ENCODE measurements around the gene CPSF7. TPM values are rescaled to one million over a fixed set of nuclear protein-coding genes. Genes with fewer than 3 reads are reported as not detected.

CPSF7 gene
- total and polyA plus RNA-seq, 3 experiments from 2014 or later, result 32.9 to 140 (median 128) TPM

GRCh38 chr11:61414547-61414946 is 15.2 kb downstream of the CPSF7 start:
- no peak for DNase-seq
- Mint-ChIP-seq H3K27me3 (no peaks in the 10 kb centered on the region), H3K27ac (peak overlapping the region in 7 of 8 donors; percentile 26 to 90 (median 64)), H3K9me3 (no peaks in the 10 kb centered on the region), H3K36me3 (peaks cover 12 to 96% (median 23%) of the 10 kb centered on the region in 3 donors), H3K4me1 (peaks cover 19 to 30% (median 25%) of the 10 kb centered on the region in 3 donors), H3K4me3 (no peak overlapping the region)
- H3K36me3 ChIP-seq (ENCODE audit: insufficient read depth, low read length), result peaks cover 69% of the 10 kb centered on the region
- H3K4me3 ChIP-seq (ENCODE audit: low read length), result no peak overlapping the region
- no peaks in the 10 kb centered on the region for H3K9me3 ChIP-seq (ENCODE audit: low read length)
- ChIA-PET CTCF (interaction anchor here (1.2 kb wide), 1 partner anchor 21 kb away, joined by 4 read pairs; no protein-coding TSS in a partner anchor), POLR2A (no interaction called here)
- no peaks in the 10 kb centered on the region for H3K4me1 ChIP-seq (ENCODE audit: insufficient read depth, low read length)
- H3K27me3 ChIP-seq (ENCODE audit: insufficient read depth, low read length, poor library complexity, severe bottlenecking), result no peaks in the 10 kb centered on the region
- no peak overlapping the region for H3K27ac ChIP-seq (ENCODE audit: low read depth, low read length)

- Histone ChIP-seq H3K27me3 (ENCODE audit: insufficient read depth, low read length, poor library complexity, severe bottlenecking) (no peaks in the 10 kb centered on the region), H3K27ac (ENCODE audit: low read depth, low read length) (no peak overlapping the region), H3K9me3 (ENCODE audit: low read length) (no peaks in the 10 kb centered on the region), H3K4me1 (ENCODE audit: insufficient read depth, low read length) (no peaks in the 10 kb centered on the region), H3K4me3 (ENCODE audit: low read length) (no peak overlapping the region), H3K36me3 (ENCODE audit: insufficient read depth, low read length) (peaks cover 71% of the 10 kb centered on the region)
- Mint-ChIP-seq H3K27ac (peak overlapping the region in 4 of 8 donors; percentile 10 to 56 (median 35)), H3K4me3 (no peak overlapping the region), H3K36me3 (peaks cover 12 to 96% (median 23%) of the 10 kb centered on the region in 3 donors), H3K27me3 (no peaks in the 10 kb centered on the region), H3K4me1 (peaks cover 19 to 23% (median 19%) of the 10 kb centered on the region in 3 donors), H3K9me3 (no peaks in the 10 kb centered on the region)
- CTCF ChIA-PET, result interaction anchor here (1.2 kb wide), 1 partner anchor 22 kb away, joined by 4 read pairs; no protein-coding TSS in a partner anchor
- DNase-seq, result no peak
- POLR2A ChIA-PET, result no interaction called here
Observed at GRCh38 chr11:61413496-61413895, 16.3 kb downstream of the CPSF7 start.

GRCh38 chr11:61411589-61411988 is 18.2 kb downstream of the CPSF7 start:
- no peak overlapping the region for H3K4me3 ChIP-seq (ENCODE audit: low read length)
- H3K36me3 ChIP-seq (ENCODE audit: insufficient read depth, low read length), result peaks cover 78% of the 10 kb centered on the region
- Mint-ChIP-seq H3K27me3 (no peaks in the 10 kb centered on the region), H3K36me3 (peaks cover 12 to 94% (median 29%) of the 10 kb centered on the region in 3 donors), H3K27ac (peak overlapping the region in 3 of 8 donors; percentile 38 to 61 (median 42)), H3K4me1 (peaks cover 0 to 5% (median 4%) of the 10 kb centered on the region in 3 donors), H3K4me3 (no peak overlapping the region), H3K9me3 (no peaks in the 10 kb centered on the region)
- ChIA-PET POLR2A (no interaction called here), CTCF (no interaction called here)
- no peaks in the 10 kb centered on the region for H3K27me3 ChIP-seq (ENCODE audit: insufficient read depth, low read length, poor library complexity, severe bottlenecking)
- H3K9me3 ChIP-seq (ENCODE audit: low read length), result no peaks in the 10 kb centered on the region
- no peak for DNase-seq
- H3K27ac ChIP-seq (ENCODE audit: low read depth, low read length), result no peak overlapping the region
- H3K4me1 ChIP-seq (ENCODE audit: insufficient read depth, low read length), result no peaks in the 10 kb centered on the region

- Histone ChIP-seq H3K4me1 (ENCODE audit: insufficient read depth, low read length) (no peaks in the 10 kb centered on the region), H3K4me3 (ENCODE audit: low read length) (no peak overlapping the region), H3K27me3 (ENCODE audit: insufficient read depth, low read length, poor library complexity, severe bottlenecking) (no peaks in the 10 kb centered on the region), H3K27ac (ENCODE audit: low read depth, low read length) (no peak overlapping the region), H3K36me3 (ENCODE audit: insufficient read depth, low read length) (peaks cover 70% of the 10 kb centered on the region), H3K9me3 (ENCODE audit: low read length) (no peaks in the 10 kb centered on the region)
- peaks cover 0 to 2% of the 10 kb centered on the region in 2 donors for H3K27me3 Mint-ChIP-seq
- no peak for DNase-seq
- H3K4me3 Mint-ChIP-seq, result no peak overlapping the region
- peaks cover 0 to 1% (median 0%) of the 10 kb centered on the region in 3 donors for H3K4me1 Mint-ChIP-seq
- H3K27ac Mint-ChIP-seq, result peak overlapping the region in 3 of 8 donors; percentile 12 to 57 (median 42)
- ChIA-PET POLR2A (interaction anchor here (0.6 kb wide), 1 partner anchor 78 kb away, joined by 5 read pairs; no protein-coding TSS in a partner anchor), CTCF (interaction anchor here (1.3 kb wide), 1 partner anchor 28 kb away, joined by 4 read pairs; no protein-coding TSS in a partner anchor)
- peaks cover 3 to 95% (median 20%) of the 10 kb centered on the region in 3 donors for H3K36me3 Mint-ChIP-seq
- H3K9me3 Mint-ChIP-seq, result no peaks in the 10 kb centered on the region
Observed at GRCh38 chr11:61406991-61407728, 22.6 kb downstream of the CPSF7 start.

GRCh38 chr11:61406067-61406466 is 23.7 kb downstream of the CPSF7 start:
- Mint-ChIP-seq H3K9me3 (no peaks in the 10 kb centered on the region), H3K4me3 (no peak overlapping the region), H3K4me1 (peaks cover 0 to 1% (median 0%) of the 10 kb centered on the region in 3 donors), H3K27me3 (peaks cover 0 to 2% of the 10 kb centered on the region in 2 donors), H3K27ac (peak overlapping the region in 1 of 8 donors; percentile 36), H3K36me3 (peaks cover 3 to 87% (median 14%) of the 10 kb centered on the region in 3 donors)
- ChIA-PET CTCF (interaction anchor here (1.2 kb wide), 1 partner anchor 21 kb away, joined by 4 read pairs; no protein-coding TSS in a partner anchor), POLR2A (no interaction called here)
- Histone ChIP-seq H3K36me3 (ENCODE audit: insufficient read depth, low read length) (peaks cover 62% of the 10 kb centered on the region), H3K27me3 (ENCODE audit: insufficient read depth, low read length, poor library complexity, severe bottlenecking) (no peaks in the 10 kb centered on the region), H3K9me3 (ENCODE audit: low read length) (no peaks in the 10 kb centered on the region), H3K4me3 (ENCODE audit: low read length) (no peak overlapping the region), H3K27ac (ENCODE audit: low read depth, low read length) (no peak overlapping the region), H3K4me1 (ENCODE audit: insufficient read depth, low read length) (no peaks in the 10 kb centered on the region)
- no peak for DNase-seq

DNA sequence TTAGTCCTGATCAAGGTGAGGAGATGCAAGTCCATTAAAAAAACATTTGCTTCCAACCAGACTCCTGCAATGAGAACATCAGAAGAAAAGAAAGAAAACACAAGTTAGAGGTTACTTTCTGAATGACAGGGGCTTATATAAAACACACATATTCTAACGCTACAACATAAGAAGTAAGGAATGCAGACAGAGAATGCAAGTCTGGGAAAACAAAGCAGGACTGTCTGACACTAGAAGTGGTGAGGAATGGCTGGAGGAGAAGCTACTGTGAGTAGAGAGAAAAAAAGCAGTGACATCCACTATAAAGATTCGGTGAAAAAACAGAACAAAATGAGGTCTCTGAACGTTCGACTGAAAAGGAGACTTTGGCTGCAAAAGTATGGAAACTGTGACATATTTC is 25.1 kb downstream of the CPSF7 start:
- POLR2A ChIA-PET, result no interaction called here
- H3K27ac Mint-ChIP-seq, result peak overlapping the region in 6 of 8 donors; percentile 4 to 75 (median 24)
- Histone ChIP-seq H3K9me3 (ENCODE audit: low read length) (no peaks in the 10 kb centered on the region), H3K36me3 (ENCODE audit: insufficient read depth, low read length) (peaks cover 57% of the 10 kb centered on the region), H3K27ac (ENCODE audit: low read depth, low read length) (no peak overlapping the region), H3K4me1 (ENCODE audit: insufficient read depth, low read length) (no peaks in the 10 kb centered on the region), H3K4me3 (ENCODE audit: low read length) (no peak overlapping the region), H3K27me3 (ENCODE audit: insufficient read depth, low read length, poor library complexity, severe bottlenecking) (no peaks in the 10 kb centered on the region)
- no peak for DNase-seq
- H3K4me1 Mint-ChIP-seq, result peaks cover 0 to 1% (median 0%) of the 10 kb centered on the region in 3 donors
- no peak overlapping the region for H3K4me3 Mint-ChIP-seq
- peaks cover 0 to 2% of the 10 kb centered on the region in 2 donors for H3K27me3 Mint-ChIP-seq
- H3K9me3 Mint-ChIP-seq, result no peaks in the 10 kb centered on the region
- H3K36me3 Mint-ChIP-seq, result peaks cover 0 to 79% (median 17%) of the 10 kb centered on the region in 3 donors
- CTCF ChIA-PET, result no interaction called here

- POLR2A ChIA-PET, result no interaction called here
Observed at GRCh38 chr11:61404103-61404502, 25.7 kb downstream of the CPSF7 start.

DNA sequence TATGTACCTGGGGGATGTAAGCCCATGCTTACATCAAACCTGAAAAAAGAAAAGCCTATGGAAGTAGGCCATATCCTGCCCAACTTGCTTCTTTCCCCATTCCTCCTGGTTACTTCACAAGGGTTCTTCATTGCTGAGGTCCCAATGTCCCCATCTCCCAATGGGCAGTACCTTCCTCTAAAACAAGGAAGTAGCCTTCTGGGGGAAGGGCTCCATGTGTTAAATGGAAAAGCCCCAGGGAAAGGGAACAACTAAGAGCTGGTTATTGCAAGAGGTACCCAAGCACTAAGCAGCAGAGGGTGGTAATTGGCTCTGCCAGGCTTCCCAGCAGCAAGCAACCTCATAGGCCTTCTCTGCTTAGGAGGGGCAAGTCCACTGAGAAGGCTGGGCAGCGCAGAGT is 26.1 kb downstream of the CPSF7 start:
- peaks cover 54% of the 10 kb centered on the region for H3K36me3 ChIP-seq (ENCODE audit: insufficient read depth, low read length)
- no peaks in the 10 kb centered on the region for H3K9me3 ChIP-seq (ENCODE audit: low read length)
- H3K4me1 ChIP-seq (ENCODE audit: insufficient read depth, low read length), result no peaks in the 10 kb centered on the region
- Mint-ChIP-seq H3K4me1 (peaks cover 0 to 1% (median 0%) of the 10 kb centered on the region in 3 donors), H3K9me3 (no peaks in the 10 kb centered on the region), H3K27ac (peak overlapping the region in 1 of 8 donors; percentile 92), H3K4me3 (no peak overlapping the region), H3K27me3 (peaks cover 0 to 2% of the 10 kb centered on the region in 2 donors), H3K36me3 (peaks cover 0 to 73% (median 17%) of the 10 kb centered on the region in 3 donors)
- no peak overlapping the region for H3K27ac ChIP-seq (ENCODE audit: low read depth, low read length)
- ChIA-PET POLR2A (no interaction called here), CTCF (interaction anchor here (1.5 kb wide), 1 partner anchor 10 kb away, joined by 4 read pairs; no protein-coding TSS in a partner anchor)
- DNase-seq, result no peak
- H3K4me3 ChIP-seq (ENCODE audit: low read length), result no peak overlapping the region
- no peaks in the 10 kb centered on the region for H3K27me3 ChIP-seq (ENCODE audit: insufficient read depth, low read length, poor library complexity, severe bottlenecking)

More at GRCh38 chr11:61404103-61404502, 25.7 kb downstream of the CPSF7 start:
- Mint-ChIP-seq H3K36me3 (peaks cover 0 to 74% (median 17%) of the 10 kb centered on the region in 3 donors), H3K27me3 (peaks cover 0 to 2% of the 10 kb centered on the region in 2 donors), H3K4me1 (peaks cover 0 to 1% (median 0%) of the 10 kb centered on the region in 3 donors), H3K4me3 (no peak overlapping the region), H3K27ac (peak overlapping the region in 1 of 8 donors; percentile 65), H3K9me3 (no peaks in the 10 kb centered on the region)
- Histone ChIP-seq H3K27me3 (ENCODE audit: insufficient read depth, low read length, poor library complexity, severe bottlenecking) (no peaks in the 10 kb centered on the region), H3K4me3 (ENCODE audit: low read length) (no peak overlapping the region), H3K4me1 (ENCODE audit: insufficient read depth, low read length) (no peaks in the 10 kb centered on the region), H3K36me3 (ENCODE audit: insufficient read depth, low read length) (peaks cover 57% of the 10 kb centered on the region), H3K27ac (ENCODE audit: low read depth, low read length) (no peak overlapping the region), H3K9me3 (ENCODE audit: low read length) (no peaks in the 10 kb centered on the region)
- CTCF ChIA-PET, result no interaction called here
- DNase-seq, result no peak
